A549 (cell line): ENCODE measurements around the gene SRCAP.

Source experiments
- CTCF ChIP-seq: fragments of >200 bp; sonication (Bioruptor Twin); formaldehyde crosslinking; IDR thresholded peaks from 3 replicates; pipeline ENCODE4 v1.5.1; 2016
- KDM1A ChIP-seq: fragments of 200-600 bp; sonication (generic); IDR thresholded peaks from 2 replicates; pipeline ENCODE4 v1.6.1; 2016; ENCODE audit warnings: low read depth, mild to moderate bottlenecking

- TF ChIP-seq CTCF: no peak
- TF ChIP-seq KDM1A: no peak
These were observed 1.5 kb downstream of the SRCAP start for GRCh38 chr16:30700491-30700890.
